ENCODE data around the gene CPHXL. TPM values are rescaled to one million over a fixed set of nuclear protein-coding genes. Genes with fewer than 3 reads are reported as not detected.

CPHXL gene
- total and polyA plus RNA-seq, 9 of the 15 experiments (the other 6 are each of a cell fraction or from before 2014, with no cell fraction given) = not detected

GRCh38 chr16:75760018-75760519 is 33.8 kb upstream of the CPHXL start:
- no peaks in the 10 kb centered on the region for H3K36me3 ChIP-seq (ENCODE audit: control insufficient read depth, insufficient read depth, low read length)
- ChIA-PET CTCF (ENCODE audit: low intra/inter-chr PET ratio) (no interaction called here), POLR2A (no interaction called here)
- no peak for ATAC-seq
- H3K4me1 ChIP-seq (replicated peaks in 1 of 2; ENCODE audit: control insufficient read depth in 2 of 2, insufficient read depth in 2 of 2, low read length in 2 of 2) = no peaks in the 10 kb centered on the region; a peak in 1 of 5 replicates
- H3K4me2 ChIP-seq (ENCODE audit: insufficient read depth, low read length) = no peak overlapping the region
- no peak overlapping the region for H3K4me3 ChIP-seq
- intact Hi-C loops (cut with micrococcal nuclease) = loop anchor here (5.0 kb wide), 4 partner anchors 63 to 528 kb away; partner anchors contain the start of genes ADAT1, KARS1 and TERF2IP
- in situ Hi-C loops (cut with MboI) = loop anchor here (5.0 to 10.0 kb wide), 2 partner anchors 285 to 558 kb away; no protein-coding TSS in a partner anchor
- no peak for FAIRE-seq
- no peak overlapping the region for H2AFZ ChIP-seq (ENCODE audit: low read depth, low read length)
- H3K9ac ChIP-seq (ENCODE audit: insufficient read depth in 1 of 2, low read depth in 2 of 2, low read length in 2 of 2) = no peak overlapping the region
- WGBS (ENCODE audit: insufficient coverage, low coverage, missing lambda C conversion rate) = no CpG with 5 or more reads among the region's 2 CpGs
- TF ChIP-seq CCNT2 (IDR thresholded peaks at IDR 0.05; ENCODE audit: borderline replicate concordance, extremely low read depth, insufficient read length, low read depth, low read length) = no peak
- TF ChIP-seq ZNF561 (CRISPR knock-in tag; conservative IDR thresholded peaks at IDR 0.05) = no peak
- peak; percentile 79 for TF ChIP-seq ZNF512 (tag; IDR thresholded peaks at IDR 0.05)
- no peak for DNase-seq (ENCODE audit: extremely low read depth in 1 of 4, low spot score in 3 of 4)
- no peaks in the 10 kb centered on the region; a peak in 2 of 5 replicates for H3K27me3 ChIP-seq (ENCODE audit: control insufficient read depth in 2 of 2, insufficient read depth in 2 of 2, low read length in 2 of 2)
- H3K27ac ChIP-seq (ENCODE audit: extremely low read depth, low read depth, low read length) = no peak overlapping the region
- H3K79me2 ChIP-seq (ENCODE audit: control insufficient read depth, insufficient read depth, low read length) = no peaks in the 10 kb centered on the region
- H4K20me1 ChIP-seq (replicated peaks; ENCODE audit: control insufficient read depth, insufficient read depth, low read length) = no peaks in the 10 kb centered on the region; the same call in 1 of the 2 replicates
- no peaks in the 10 kb centered on the region for H3K9me1 ChIP-seq (ENCODE audit: control insufficient read depth, insufficient read depth, low read length)
- no peaks in the 10 kb centered on the region for H3K9me3 ChIP-seq (replicated peaks; ENCODE audit: control insufficient read depth, insufficient read depth, low read depth, low read length)
- no TSS peak for BruUV-seq (replicated peaks)

- no peak for ATAC-seq
- Histone ChIP-seq H4K20me1 (replicated peaks; ENCODE audit: control insufficient read depth, insufficient read depth, low read length) (no peaks in the 10 kb centered on the region; the same call in 1 of the 2 replicates), H3K4me1 (replicated peaks in 1 of 2; ENCODE audit: control insufficient read depth in 2 of 2, insufficient read depth in 2 of 2, low read length in 2 of 2) (no peaks in the 10 kb centered on the region; a peak in 1 of 5 replicates), H3K9ac (ENCODE audit: insufficient read depth in 1 of 2, low read depth in 2 of 2, low read length in 2 of 2) (no peak overlapping the region), H3K27ac (ENCODE audit: extremely low read depth, low read depth, low read length) (no peak overlapping the region), H3K79me2 (ENCODE audit: control insufficient read depth, insufficient read depth, low read length) (no peaks in the 10 kb centered on the region), H3K9me1 (ENCODE audit: control insufficient read depth, insufficient read depth, low read length) (no peaks in the 10 kb centered on the region), H3K4me3 (no peak overlapping the region), H2AFZ (ENCODE audit: low read depth, low read length) (no peak overlapping the region), H3K4me2 (ENCODE audit: insufficient read depth, low read length) (no peak overlapping the region), H3K9me3 (replicated peaks; ENCODE audit: control insufficient read depth, insufficient read depth, low read depth, low read length) (no peaks in the 10 kb centered on the region), H3K36me3 (ENCODE audit: control insufficient read depth, insufficient read depth, low read length) (no peaks in the 10 kb centered on the region), H3K27me3 (ENCODE audit: control insufficient read depth in 2 of 2, insufficient read depth in 2 of 2, low read length in 2 of 2) (peaks cover 0 to 10% of the 10 kb centered on the region in 2 experiments; a peak in 3 of 5 replicates)
- no peak for DNase-seq (ENCODE audit: extremely low read depth in 1 of 4, low spot score in 3 of 4)
- TF ChIP-seq MLX (CRISPR knock-in tag; conservative IDR thresholded peaks at IDR 0.05) (no peak), ZNF239 (CRISPR knock-in tag; IDR thresholded peaks at IDR 0.05) (no peak)
- intact Hi-C loops (cut with micrococcal nuclease) = no loop called here
- FAIRE-seq = no peak
- no TSS peak for BruUV-seq (replicated peaks)
- ChIA-PET CTCF (ENCODE audit: low intra/inter-chr PET ratio) (no interaction called here), POLR2A (no interaction called here)
- in situ Hi-C loops (cut with MboI) = no loop called here
- whole genome bisulfite sequencing (ENCODE audit: insufficient coverage, low coverage, missing lambda C conversion rate) = 6% methylated on average over 1 of the region's 1 CpG
Measured at GRCh38 chr16:75758215-75758614, 31.9 kb upstream of the CPHXL start.

Data from K562 (cell line).